Measurements from ENCODE around the gene AGAP1.

- TF ChIP-seq EZH2phosphoT487 (IDR thresholded peaks at IDR 0.05; ENCODE audit: borderline replicate concordance, low read length) = no peak
- no peak for TF ChIP-seq CTCF (IDR thresholded peaks at IDR 0.05; ENCODE audit: low read depth, low read length, poor library complexity, severe bottlenecking)
Measured at GRCh38 chr2:235894839-235895238, 401.0 kb downstream of the AGAP1 start.

All from DOHH2 (cell line).